ENCODE data around the gene CA7. TPM values are rescaled to one million over a fixed set of nuclear protein-coding genes. Genes with fewer than 3 reads are reported as not detected.
"Not testable (repeated sequence)": the region's sequence is repeated elsewhere in the genome, so short reads cannot be mapped to it uniquely, and the experiment has no call there.

CA7 gene
- total and polyA plus RNA-seq, 8 donors, result not detected

DNA sequence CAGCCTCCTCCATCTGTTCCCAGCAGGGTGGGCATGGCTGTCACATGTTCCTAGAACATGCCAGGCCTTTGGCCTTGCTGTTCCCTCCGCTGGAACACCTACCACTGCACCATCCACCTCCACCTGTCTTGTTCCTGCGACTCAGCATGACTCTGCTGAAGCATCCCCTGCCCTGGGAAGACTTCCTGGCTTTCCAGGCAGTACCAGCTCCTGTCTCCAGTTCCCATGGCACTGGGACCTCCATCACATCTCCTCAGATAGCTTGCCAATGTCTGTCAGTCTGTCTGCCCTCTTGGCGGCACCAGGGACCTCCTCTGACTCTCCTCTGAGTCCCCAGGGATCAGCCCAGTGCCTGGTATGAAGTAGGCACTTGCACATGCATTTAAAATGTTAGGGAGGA, 51.8 kb downstream of the CA7 start:
- TF ChIP-seq, protein P1, sequence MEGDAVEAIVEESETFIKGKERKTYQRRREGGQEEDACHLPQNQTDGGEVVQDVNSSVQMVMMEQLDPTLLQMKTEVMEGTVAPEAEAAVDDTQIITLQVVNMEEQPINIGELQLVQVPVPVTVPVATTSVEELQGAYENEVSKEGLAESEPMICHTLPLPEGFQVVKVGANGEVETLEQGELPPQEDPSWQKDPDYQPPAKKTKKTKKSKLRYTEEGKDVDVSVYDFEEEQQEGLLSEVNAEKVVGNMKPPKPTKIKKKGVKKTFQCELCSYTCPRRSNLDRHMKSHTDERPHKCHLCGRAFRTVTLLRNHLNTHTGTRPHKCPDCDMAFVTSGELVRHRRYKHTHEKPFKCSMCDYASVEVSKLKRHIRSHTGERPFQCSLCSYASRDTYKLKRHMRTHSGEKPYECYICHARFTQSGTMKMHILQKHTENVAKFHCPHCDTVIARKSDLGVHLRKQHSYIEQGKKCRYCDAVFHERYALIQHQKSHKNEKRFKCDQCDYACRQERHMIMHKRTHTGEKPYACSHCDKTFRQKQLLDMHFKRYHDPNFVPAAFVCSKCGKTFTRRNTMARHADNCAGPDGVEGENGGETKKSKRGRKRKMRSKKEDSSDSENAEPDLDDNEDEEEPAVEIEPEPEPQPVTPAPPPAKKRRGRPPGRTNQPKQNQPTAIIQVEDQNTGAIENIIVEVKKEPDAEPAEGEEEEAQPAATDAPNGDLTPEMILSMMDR (IDR thresholded peaks at IDR 0.05), result no peak
- ATAC-seq (no peak), FAIRE-seq (no peak), DNase-seq (no peak)
- intact Hi-C loops (cut with DNase I), result loop anchor here in 1 of 3 donors (10.0 kb wide), 1 partner anchor 249 kb away; no protein-coding TSS in a partner anchor
- Histone ChIP-seq H3K27ac (no peak overlapping the region), H3K4me3 (no peak overlapping the region), H3K9me3 (no peaks in the 10 kb centered on the region), H3K36me3 (no peaks in the 10 kb centered on the region), H3K4me1 (peaks cover 0 to 15% (median 14%) of the 10 kb centered on the region in 3 donors), H3K27me3 (no peaks in the 10 kb centered on the region)
- 90 to 95% methylated on average over 3 of the region's 3 CpGs for WGBS, 2 donors

DNA sequence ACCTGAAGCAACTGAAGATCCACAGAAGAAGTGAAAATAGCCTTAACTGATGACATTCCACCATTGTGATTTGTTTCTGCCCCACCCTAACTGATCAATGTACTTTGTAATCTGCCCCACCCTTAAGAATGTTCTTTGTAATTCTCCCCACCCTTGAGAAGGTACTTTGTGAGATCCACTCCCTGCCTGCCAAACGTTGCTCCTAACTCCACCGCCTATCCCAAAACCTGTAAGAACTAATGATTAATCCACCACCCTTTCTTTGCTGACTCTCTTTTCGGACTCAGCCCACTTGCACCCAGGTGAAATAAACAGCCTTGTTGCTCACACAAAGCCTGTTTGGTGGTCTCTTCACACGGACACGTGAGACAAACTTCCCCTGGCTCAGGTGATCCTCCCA, 52.5 kb downstream of the CA7 start:
- H3K9me3 ChIP-seq, FAIRE-seq, ATAC-seq, H3K27ac ChIP-seq, H3K27me3 ChIP-seq, H3K36me3 ChIP-seq, DNase-seq, H3K4me3 ChIP-seq: not testable (repeated sequence)
- peaks cover 0 to 15% (median 14%) of the 10 kb centered on the region in 3 donors for H3K4me1 ChIP-seq
- WGBS, 2 donors, result 63 to 65% methylated on average over 5 of the region's 5 CpGs
- intact Hi-C loops (cut with DNase I), result loop anchor here in 1 of 3 donors (10.0 kb wide), 1 partner anchor 248 kb away; no protein-coding TSS in a partner anchor

DNA sequence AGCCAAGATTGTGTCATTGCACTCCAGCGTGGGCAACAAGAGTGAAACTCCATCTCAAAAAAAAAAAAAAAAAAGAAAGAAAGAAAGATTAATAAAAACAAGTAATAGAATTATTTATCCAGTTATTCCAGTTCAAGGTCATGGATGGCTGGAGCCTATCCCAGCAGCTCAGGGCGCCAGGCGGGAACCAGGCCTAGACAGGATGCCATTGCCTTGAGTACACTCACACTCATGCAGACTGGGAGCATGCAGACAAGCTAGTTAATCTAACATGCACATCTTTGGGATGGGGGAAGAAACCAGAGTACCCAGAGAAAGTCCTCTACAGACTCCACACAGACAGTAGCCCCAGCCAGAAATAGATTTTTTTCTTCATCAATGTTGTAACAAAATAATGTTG, 54.0 kb downstream of the CA7 start:
- no peak for FAIRE-seq
- Histone ChIP-seq H3K4me3 (no peak overlapping the region), H3K36me3 (no peaks in the 10 kb centered on the region), H3K9me3 (no peaks in the 10 kb centered on the region), H3K27me3 (no peaks in the 10 kb centered on the region), H3K4me1 (peaks cover 0 to 15% (median 14%) of the 10 kb centered on the region in 3 donors), H3K27ac (no peak overlapping the region)
- TF ChIP-seq, protein P1 (IDR thresholded peaks at IDR 0.05), result no peak
- ATAC-seq, result no peak
- intact Hi-C loops (cut with DNase I), result loop anchor here in 1 of 3 donors (10.0 kb wide), 1 partner anchor 247 kb away; no protein-coding TSS in a partner anchor
- DNase-seq, result no peak
- 49 to 80% methylated on average over 3 of the region's 3 CpGs for WGBS, 2 donors

DNA sequence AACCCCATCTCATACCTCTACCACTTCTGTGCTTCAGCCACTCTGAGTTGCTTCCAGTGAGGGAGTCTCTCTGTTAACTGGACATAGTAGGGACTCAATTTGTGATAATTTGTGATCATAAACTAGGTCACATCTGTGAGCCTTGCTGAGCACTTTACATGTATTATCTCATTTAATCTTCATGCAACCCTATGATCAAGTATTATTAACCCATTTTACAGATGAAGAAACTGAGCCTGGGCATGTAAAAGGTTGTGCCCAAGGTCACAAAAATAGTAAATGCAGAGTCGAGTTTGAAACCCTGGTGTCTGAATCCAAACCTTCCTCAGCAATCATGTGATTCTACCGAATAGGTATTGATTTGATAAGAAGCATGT, 54.7 kb downstream of the CA7 start:
- TF ChIP-seq, protein P1 (IDR thresholded peaks at IDR 0.05), result no peak
- Histone ChIP-seq H3K27ac (no peak overlapping the region), H3K4me3 (no peak overlapping the region), H3K36me3 (no peaks in the 10 kb centered on the region), H3K27me3 (no peaks in the 10 kb centered on the region), H3K9me3 (no peaks in the 10 kb centered on the region), H3K4me1 (peaks cover 0 to 15% (median 14%) of the 10 kb centered on the region in 3 donors)
- ATAC-seq (no peak), FAIRE-seq (no peak), DNase-seq (no peak)
- intact Hi-C loops (cut with DNase I), result loop anchor here in 1 of 3 donors (10.0 kb wide), 1 partner anchor 246 kb away; no protein-coding TSS in a partner anchor
- WGBS, 2 donors, result 25 to 40% methylated on average over 2 of the region's 2 CpGs

DNA sequence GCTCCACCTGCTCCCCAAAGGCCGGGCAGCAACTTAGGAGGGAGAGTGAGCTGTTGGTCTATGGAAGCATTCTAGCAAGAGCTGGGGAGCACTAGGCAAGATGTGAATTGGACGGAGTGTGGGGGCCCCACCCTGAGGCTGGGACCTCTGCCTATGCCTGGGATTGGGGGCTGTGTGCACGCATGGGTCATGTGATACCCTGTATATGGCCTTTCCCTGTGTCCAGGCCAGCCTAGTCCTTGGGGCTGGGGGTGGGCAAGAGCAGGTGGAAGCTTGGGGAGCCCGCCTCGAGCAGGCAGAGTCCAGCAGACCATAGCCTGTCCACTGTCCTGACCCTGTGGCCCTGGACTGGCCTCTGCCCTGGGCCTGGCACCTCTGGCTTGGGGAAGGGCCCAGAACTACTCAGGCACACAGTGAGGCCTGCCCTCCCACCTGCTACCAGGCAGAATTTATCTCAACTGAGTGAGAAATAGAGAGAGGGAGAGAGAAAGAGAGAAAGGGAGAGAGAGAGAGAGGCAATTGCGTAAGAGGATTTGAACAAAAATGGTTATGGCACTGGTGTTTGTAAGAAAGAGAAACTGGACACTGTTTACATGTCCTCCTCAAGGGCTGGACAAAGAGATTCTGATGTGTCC, 55.2 kb downstream of the CA7 start:
- Histone ChIP-seq H3K9me3 (no peaks in the 10 kb centered on the region), H3K36me3 (no peaks in the 10 kb centered on the region), H3K27ac (peak overlapping the region in 1 of 4 donors; percentile 39), H3K4me3 (no peak overlapping the region), H3K27me3 (no peaks in the 10 kb centered on the region), H3K4me1 (peaks cover 0 to 15% (median 14%) of the 10 kb centered on the region in 3 donors)
- FAIRE-seq (no peak), DNase-seq (peak in 1 of 6 donors; percentile 62), ATAC-seq (peak in 2 of 4 donors; percentile 8 to 9)
- TF ChIP-seq, protein P1 (IDR thresholded peaks at IDR 0.05), result no peak
- intact Hi-C loops (cut with DNase I), result loop anchor here in 1 of 3 donors (10.0 kb wide), 1 partner anchor 245 kb away; no protein-coding TSS in a partner anchor
- WGBS, 2 donors, result 88 to 89% methylated on average over 6 of the region's 6 CpGs

All from pancreas (tissue), 10 donors.